SK-N-SH treated with all-trans-retinoic acid at 6 μM for 48 hours (cell line): Measurements from ENCODE around the gene OR9I1.
A peak's percentile ranks its signal among the peaks of the same experiment; 100 is the strongest.

ENCODE experiments used
- ATAC-seq: fragments of 200-7000 bp; cut with Tn5 transposase; 3 replicates; pipeline ENCODE4 v1.9.1; 2020; ENCODE audit warnings: mild to moderate bottlenecking, moderate library complexity
- ARNTL ChIP-seq: fragments of 450-650 bp; formaldehyde crosslinking; IDR thresholded peaks from 2 replicates; pipeline ENCODE4 v1.5.0; 2020; ENCODE audit warnings: low read depth, mild to moderate bottlenecking, moderate library complexity, borderline replicate concordance
- BACH2 ChIP-seq: fragments of 250-450 bp; sonication (Bioruptor Pico); IDR thresholded peaks from 2 replicates; pipeline ENCODE4 v1.9.0; 2021; ENCODE audit warnings: mild to moderate bottlenecking, borderline replicate concordance
- CREB5 ChIP-seq: fragments of 250-450 bp; sonication (Bioruptor Pico); IDR thresholded peaks from 2 replicates; pipeline ENCODE4 v1.5.1; 2020; ENCODE audit warnings: low read depth, mild to moderate bottlenecking, moderate library complexity
- CSDC2 ChIP-seq: fragments of 250-450 bp; sonication (Bioruptor Pico); IDR thresholded peaks from 2 replicates; pipeline ENCODE4 v1.5.0; 2020; ENCODE audit warnings: mild to moderate bottlenecking, moderate library complexity
- CSRNP3 ChIP-seq: fragments of 250-450 bp; sonication (Bioruptor Pico); IDR thresholded peaks from 2 replicates; pipeline ENCODE4 v1.5.1; 2021; ENCODE audit warnings: mild to moderate bottlenecking, moderate library complexity
- GLIS3 ChIP-seq: fragments of 250-450 bp; sonication (Bioruptor Pico); IDR thresholded peaks from 2 replicates; pipeline ENCODE4 v1.5.0; 2020; ENCODE audit warnings: mild to moderate bottlenecking, moderate library complexity
- ISL1 ChIP-seq: fragments of 250-450 bp; sonication (Bioruptor Pico); IDR thresholded peaks from 2 replicates; pipeline ENCODE4 v2.1.2; 2022; ENCODE audit warnings: mild to moderate bottlenecking, moderate library complexity
- OSR1 ChIP-seq: fragments of 250-450 bp; sonication (Bioruptor Pico); IDR thresholded peaks from 2 replicates; pipeline ENCODE4 v1.8.0; 2022; ENCODE audit warnings: moderate library complexity, mild to moderate bottlenecking, inconsistent platforms
- PPARA ChIP-seq: fragments of 250-450 bp; sonication (Bioruptor Pico); IDR thresholded peaks from 2 replicates; pipeline ENCODE4 v1.5.0; 2020; ENCODE audit warnings: mild to moderate bottlenecking, borderline replicate concordance
- RARB ChIP-seq: fragments of 250-450 bp; sonication (Bioruptor Pico); IDR thresholded peaks from 2 replicates; pipeline ENCODE4 v1.8.0; 2021; ENCODE audit warnings: mild to moderate bottlenecking, moderate library complexity
- SNAI2 ChIP-seq: fragments of 250-450 bp; sonication (Bioruptor Pico); IDR thresholded peaks from 2 replicates; pipeline ENCODE4 v1.5.0; 2020; ENCODE audit warnings: mild to moderate bottlenecking, moderate library complexity
- TCF4 ChIP-seq: fragments of 250-450 bp; sonication (Bioruptor Pico); IDR thresholded peaks from 2 replicates; pipeline ENCODE4 v1.8.0; 2021; ENCODE audit warnings: mild to moderate bottlenecking, moderate library complexity, borderline replicate concordance
- TOX ChIP-seq: fragments of 250-450 bp; sonication (Bioruptor Pico); IDR thresholded peaks from 2 replicates; pipeline ENCODE4 v1.8.0; 2021; ENCODE audit warnings: mild to moderate bottlenecking, moderate library complexity, borderline replicate concordance
- ZC3H10 ChIP-seq: fragments of 250-450 bp; sonication (Bioruptor Pico); IDR thresholded peaks from 2 replicates; pipeline ENCODE4 v1.5.1; 2021; ENCODE audit warnings: mild to moderate bottlenecking, moderate library complexity
- ZFP30 ChIP-seq: fragments of 450-650 bp; formaldehyde crosslinking; IDR thresholded peaks from 2 replicates; pipeline ENCODE4 v1.5.0; 2022; ENCODE audit warnings: mild to moderate bottlenecking, moderate library complexity
- ZNF565 ChIP-seq: fragments of 450-650 bp; formaldehyde crosslinking; conservative IDR thresholded peaks from 2 replicates; pipeline ENCODE4 v1.5.0; 2020; ENCODE audit warnings: low read depth, mild to moderate bottlenecking, moderate library complexity
- ZNF70 ChIP-seq: fragments of 450-650 bp; formaldehyde crosslinking; IDR thresholded peaks from 2 replicates; pipeline ENCODE4 v1.5.0; 2020; ENCODE audit warnings: mild to moderate bottlenecking, moderate library complexity
- TF ChIP-seq, protein P1 (sequence below): fragments of 250-450 bp; sonication (Bioruptor Pico); IDR thresholded peaks from 2 replicates; pipeline ENCODE4 v1.8.0; 2021; ENCODE audit warnings: low read depth, mild to moderate bottlenecking, moderate library complexity, borderline replicate concordance
- TF ChIP-seq, protein P2 (sequence below): fragments of 250-450 bp; sonication (Bioruptor Pico); IDR thresholded peaks from 2 replicates; pipeline ENCODE4 v1.8.0; 2020; ENCODE audit warnings: mild to moderate bottlenecking, moderate library complexity, borderline replicate concordance
- TF ChIP-seq, protein P3 (sequence below): fragments of 250-450 bp; sonication (Bioruptor Pico); IDR thresholded peaks from 2 replicates; pipeline ENCODE4 v1.5.0; 2020; ENCODE audit warnings: mild to moderate bottlenecking, moderate library complexity

Gene OR9I1

DNA sequence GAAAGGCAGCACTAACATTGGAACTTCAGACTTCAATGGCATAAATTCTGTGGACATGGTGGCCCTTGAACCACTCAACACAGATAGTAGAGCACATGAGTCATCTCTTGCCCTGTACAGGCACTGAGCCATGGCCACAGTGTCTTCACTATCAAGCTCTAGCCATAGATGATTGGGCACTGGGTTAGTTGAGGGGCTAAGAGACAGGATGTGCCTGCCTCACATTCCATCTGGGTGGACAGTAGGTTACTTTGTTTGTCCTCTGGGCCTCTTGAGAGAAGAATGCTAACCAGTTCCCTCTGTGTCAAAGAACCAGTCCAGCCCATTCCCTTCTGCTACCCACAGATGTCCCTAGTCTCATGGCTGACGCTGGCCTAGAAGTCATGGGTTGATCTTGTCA is 54.7 kb downstream of the OR9I1 start:
- ATAC-seq: no peak
- TF ChIP-seq BACH2 (CRISPR knock-in tag): no peak
- TF ChIP-seq ZFP30 (CRISPR knock-in tag): no peak
- no peak for TF ChIP-seq ISL1 (CRISPR knock-in tag)
- no peak for TF ChIP-seq OSR1 (CRISPR knock-in tag)
- TF ChIP-seq PPARA (CRISPR knock-in tag): no peak
- TF ChIP-seq SNAI2 (CRISPR knock-in tag): no peak

DNA sequence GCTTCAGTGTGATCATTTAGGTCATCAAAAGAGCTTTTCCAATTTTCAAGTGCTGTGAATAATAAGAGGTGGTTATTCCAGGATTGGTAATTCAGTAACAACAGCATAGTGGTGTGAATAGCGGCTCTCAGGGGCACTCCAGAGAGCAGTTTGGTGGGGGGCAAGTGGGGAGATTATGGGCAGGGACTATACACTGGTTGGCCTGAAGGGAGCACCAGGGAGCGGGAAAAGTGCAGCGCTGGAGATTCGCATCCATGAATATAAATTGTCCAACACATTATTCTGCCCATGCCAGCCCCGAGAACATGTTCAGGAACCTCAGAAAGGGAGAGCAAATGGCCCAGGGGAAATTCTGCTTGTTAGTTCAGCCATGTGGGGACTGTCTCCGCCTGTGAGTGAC is 56.7 kb downstream of the OR9I1 start:
- no peak for TF ChIP-seq CSRNP3 (CRISPR knock-in tag)
- no peak for TF ChIP-seq ZNF70 (CRISPR knock-in tag)
- TF ChIP-seq GLIS3 (CRISPR knock-in tag): no peak
- TF ChIP-seq ZFP30 (CRISPR knock-in tag): no peak
- TF ChIP-seq CSDC2 (CRISPR knock-in tag): no peak
- no peak for TF ChIP-seq CREB5 (CRISPR knock-in tag)
- no peak for TF ChIP-seq SNAI2 (CRISPR knock-in tag)
- no peak for TF ChIP-seq TCF4 (CRISPR knock-in tag)
- TF ChIP-seq RARB (CRISPR knock-in tag): no peak
- TF ChIP-seq, protein P1, sequence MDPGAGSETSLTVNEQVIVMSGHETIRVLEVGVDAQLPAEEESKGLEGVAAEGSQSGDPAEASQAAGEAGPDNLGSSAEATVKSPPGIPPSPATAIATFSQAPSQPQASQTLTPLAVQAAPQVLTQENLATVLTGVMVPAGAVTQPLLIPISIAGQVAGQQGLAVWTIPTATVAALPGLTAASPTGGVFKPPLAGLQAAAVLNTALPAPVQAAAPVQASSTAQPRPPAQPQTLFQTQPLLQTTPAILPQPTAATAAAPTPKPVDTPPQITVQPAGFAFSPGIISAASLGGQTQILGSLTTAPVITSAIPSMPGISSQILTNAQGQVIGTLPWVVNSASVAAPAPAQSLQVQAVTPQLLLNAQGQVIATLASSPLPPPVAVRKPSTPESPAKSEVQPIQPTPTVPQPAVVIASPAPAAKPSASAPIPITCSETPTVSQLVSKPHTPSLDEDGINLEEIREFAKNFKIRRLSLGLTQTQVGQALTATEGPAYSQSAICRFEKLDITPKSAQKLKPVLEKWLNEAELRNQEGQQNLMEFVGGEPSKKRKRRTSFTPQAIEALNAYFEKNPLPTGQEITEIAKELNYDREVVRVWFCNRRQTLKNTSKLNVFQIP (CRISPR knock-in tag): no peak
- no peak for TF ChIP-seq BACH2 (CRISPR knock-in tag)
- no peak for TF ChIP-seq ARNTL
- TF ChIP-seq ZC3H10 (CRISPR knock-in tag): no peak
- TF ChIP-seq ZNF565 (CRISPR knock-in tag): no peak
- TF ChIP-seq OSR1 (CRISPR knock-in tag): no peak
- TF ChIP-seq TOX (CRISPR knock-in tag): no peak
- no peak for TF ChIP-seq ISL1 (CRISPR knock-in tag)
- TF ChIP-seq, all 23 proteins: peak for 0
- ATAC-seq: peak; percentile 82

DNA sequence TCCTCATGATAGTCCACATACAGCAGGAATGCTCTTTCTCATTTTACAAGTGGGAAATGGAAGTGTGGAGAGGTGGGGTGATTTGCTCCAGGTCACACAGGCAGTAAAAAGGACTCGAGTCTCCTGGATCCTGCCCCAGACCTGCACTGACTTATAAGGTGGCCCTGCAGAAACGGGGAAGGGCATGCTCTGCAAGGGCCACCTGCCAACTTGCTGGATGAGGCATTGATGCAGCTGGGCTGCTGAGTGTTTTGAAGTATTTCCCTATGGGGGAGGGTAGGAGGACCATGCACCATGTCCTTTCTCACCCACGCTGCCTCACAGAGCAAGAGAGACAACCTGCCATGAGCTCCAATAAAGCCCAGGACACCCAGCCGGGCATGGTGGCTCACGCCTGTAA is 57.6 kb downstream of the OR9I1 start:
- no peak for TF ChIP-seq ZFP30 (CRISPR knock-in tag)
- no peak for TF ChIP-seq PPARA (CRISPR knock-in tag)
- TF ChIP-seq, protein P2, sequence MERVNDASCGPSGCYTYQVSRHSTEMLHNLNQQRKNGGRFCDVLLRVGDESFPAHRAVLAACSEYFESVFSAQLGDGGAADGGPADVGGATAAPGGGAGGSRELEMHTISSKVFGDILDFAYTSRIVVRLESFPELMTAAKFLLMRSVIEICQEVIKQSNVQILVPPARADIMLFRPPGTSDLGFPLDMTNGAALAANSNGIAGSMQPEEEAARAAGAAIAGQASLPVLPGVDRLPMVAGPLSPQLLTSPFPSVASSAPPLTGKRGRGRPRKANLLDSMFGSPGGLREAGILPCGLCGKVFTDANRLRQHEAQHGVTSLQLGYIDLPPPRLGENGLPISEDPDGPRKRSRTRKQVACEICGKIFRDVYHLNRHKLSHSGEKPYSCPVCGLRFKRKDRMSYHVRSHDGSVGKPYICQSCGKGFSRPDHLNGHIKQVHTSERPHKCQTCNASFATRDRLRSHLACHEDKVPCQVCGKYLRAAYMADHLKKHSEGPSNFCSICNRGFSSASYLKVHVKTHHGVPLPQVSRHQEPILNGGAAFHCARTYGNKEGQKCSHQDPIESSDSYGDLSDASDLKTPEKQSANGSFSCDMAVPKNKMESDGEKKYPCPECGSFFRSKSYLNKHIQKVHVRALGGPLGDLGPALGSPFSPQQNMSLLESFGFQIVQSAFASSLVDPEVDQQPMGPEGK (CRISPR knock-in tag): no peak
- no peak for TF ChIP-seq TOX (CRISPR knock-in tag)
- no peak for TF ChIP-seq BACH2 (CRISPR knock-in tag)
- no peak for TF ChIP-seq ZC3H10 (CRISPR knock-in tag)
- TF ChIP-seq, protein P3, sequence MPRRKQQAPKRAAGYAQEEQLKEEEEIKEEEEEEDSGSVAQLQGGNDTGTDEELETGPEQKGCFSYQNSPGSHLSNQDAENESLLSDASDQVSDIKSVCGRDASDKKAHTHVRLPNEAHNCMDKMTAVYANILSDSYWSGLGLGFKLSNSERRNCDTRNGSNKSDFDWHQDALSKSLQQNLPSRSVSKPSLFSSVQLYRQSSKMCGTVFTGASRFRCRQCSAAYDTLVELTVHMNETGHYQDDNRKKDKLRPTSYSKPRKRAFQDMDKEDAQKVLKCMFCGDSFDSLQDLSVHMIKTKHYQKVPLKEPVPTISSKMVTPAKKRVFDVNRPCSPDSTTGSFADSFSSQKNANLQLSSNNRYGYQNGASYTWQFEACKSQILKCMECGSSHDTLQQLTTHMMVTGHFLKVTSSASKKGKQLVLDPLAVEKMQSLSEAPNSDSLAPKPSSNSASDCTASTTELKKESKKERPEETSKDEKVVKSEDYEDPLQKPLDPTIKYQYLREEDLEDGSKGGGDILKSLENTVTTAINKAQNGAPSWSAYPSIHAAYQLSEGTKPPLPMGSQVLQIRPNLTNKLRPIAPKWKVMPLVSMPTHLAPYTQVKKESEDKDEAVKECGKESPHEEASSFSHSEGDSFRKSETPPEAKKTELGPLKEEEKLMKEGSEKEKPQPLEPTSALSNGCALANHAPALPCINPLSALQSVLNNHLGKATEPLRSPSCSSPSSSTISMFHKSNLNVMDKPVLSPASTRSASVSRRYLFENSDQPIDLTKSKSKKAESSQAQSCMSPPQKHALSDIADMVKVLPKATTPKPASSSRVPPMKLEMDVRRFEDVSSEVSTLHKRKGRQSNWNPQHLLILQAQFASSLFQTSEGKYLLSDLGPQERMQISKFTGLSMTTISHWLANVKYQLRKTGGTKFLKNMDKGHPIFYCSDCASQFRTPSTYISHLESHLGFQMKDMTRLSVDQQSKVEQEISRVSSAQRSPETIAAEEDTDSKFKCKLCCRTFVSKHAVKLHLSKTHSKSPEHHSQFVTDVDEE (CRISPR knock-in tag): no peak
- no peak for TF ChIP-seq SNAI2 (CRISPR knock-in tag)
- no peak for ATAC-seq
